ENCODE measurements around the gene GATA5. TPM values are rescaled to one million over a fixed set of nuclear protein-coding genes. Genes with fewer than 3 reads are reported as not detected.

The GATA5 gene
- total RNA-seq, 1 donor, result not detected

DNA sequence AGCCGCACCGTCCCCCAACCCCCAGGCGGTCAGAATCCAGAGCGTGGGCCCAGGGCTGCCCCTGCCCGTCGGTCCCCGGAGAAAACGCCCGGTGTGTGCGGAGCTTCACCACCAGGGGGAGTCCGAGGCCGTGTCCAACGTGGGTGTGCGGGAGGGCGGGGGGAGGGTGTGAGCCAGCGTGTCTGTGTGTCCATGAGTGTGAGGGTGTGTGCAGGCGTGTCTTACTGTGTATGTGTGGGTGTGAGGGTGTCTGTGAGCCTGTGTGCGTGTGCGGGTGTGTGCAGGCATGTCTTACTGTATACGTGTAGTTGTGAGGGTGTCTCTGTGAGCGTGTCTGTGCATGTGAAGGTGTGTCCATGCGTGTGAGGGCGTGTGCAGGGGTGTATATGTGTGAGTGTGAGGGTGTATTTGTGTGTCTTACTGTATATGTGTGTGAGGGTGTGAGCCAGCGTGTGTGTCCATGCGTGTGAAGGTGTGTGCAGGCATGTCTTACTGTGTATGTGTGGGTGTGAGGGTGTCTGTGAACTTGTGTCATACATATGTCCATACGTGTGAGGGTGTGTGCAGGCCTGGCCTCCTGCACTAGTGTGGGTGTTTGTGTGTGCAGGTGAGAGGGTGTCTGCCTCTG, 24.6 kb upstream of the GATA5 start:
- no peak overlapping the region for H3K4me3 ChIP-seq (ENCODE audit: low read depth, low read length)
- peak; percentile 53 for DNase-seq (ENCODE audit: low read depth)
- TF ChIP-seq, protein P1, sequence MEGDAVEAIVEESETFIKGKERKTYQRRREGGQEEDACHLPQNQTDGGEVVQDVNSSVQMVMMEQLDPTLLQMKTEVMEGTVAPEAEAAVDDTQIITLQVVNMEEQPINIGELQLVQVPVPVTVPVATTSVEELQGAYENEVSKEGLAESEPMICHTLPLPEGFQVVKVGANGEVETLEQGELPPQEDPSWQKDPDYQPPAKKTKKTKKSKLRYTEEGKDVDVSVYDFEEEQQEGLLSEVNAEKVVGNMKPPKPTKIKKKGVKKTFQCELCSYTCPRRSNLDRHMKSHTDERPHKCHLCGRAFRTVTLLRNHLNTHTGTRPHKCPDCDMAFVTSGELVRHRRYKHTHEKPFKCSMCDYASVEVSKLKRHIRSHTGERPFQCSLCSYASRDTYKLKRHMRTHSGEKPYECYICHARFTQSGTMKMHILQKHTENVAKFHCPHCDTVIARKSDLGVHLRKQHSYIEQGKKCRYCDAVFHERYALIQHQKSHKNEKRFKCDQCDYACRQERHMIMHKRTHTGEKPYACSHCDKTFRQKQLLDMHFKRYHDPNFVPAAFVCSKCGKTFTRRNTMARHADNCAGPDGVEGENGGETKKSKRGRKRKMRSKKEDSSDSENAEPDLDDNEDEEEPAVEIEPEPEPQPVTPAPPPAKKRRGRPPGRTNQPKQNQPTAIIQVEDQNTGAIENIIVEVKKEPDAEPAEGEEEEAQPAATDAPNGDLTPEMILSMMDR (IDR thresholded peaks at IDR 0.05; ENCODE audit: insufficient read depth, low read depth, low read length), result peak; percentile 82

DNA sequence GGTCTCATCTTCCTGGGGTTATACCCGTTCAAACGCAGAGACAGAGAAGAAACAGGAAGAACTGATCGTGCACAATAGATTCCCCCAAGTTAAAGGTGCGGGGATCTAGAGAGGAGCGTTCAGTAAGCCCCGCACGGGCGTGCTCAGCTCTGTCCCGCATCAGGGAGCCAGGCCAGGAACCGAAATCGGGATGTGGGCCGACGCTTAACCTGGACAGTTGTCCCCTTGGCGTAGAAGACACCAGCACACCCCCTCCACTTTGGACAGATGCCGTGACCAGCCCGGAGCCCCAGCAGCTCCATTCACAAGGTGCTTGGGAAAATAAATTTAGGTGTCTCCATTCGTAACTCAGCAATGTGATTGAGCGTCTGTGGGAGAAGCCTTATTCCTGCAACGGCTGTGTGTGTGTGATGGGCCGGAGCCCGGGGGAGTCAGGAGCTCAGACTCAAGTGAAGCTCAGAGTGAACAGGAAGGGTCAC, 24.0 kb upstream of the GATA5 start:
- DNase-seq (ENCODE audit: low read depth), result no peak
- no peak overlapping the region for H3K4me3 ChIP-seq (ENCODE audit: low read depth, low read length)
- TF ChIP-seq, protein P1 (IDR thresholded peaks at IDR 0.05; ENCODE audit: insufficient read depth, low read depth, low read length), result no peak

DNA sequence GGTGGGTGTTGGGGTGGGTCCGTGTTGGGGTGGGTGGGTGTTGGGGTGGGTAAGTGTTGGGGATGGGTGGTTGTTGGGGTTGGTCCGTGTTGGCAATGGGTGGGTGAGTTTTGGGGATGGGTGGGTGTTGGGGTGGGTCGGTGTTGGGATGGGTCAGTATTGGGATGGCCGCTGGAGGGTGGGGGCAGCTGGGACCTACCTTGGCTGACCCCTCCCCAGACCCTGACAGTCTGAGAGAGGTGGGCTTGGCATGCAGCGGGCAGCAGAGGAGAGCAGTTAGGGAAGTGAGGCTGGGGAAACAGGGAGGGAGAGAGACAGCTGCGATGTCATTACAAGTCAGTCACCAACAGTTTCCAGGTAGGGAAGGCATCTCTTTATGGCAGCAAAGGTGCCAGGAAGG, 23.1 kb upstream of the GATA5 start:
- no peak for DNase-seq (ENCODE audit: low read depth)
- TF ChIP-seq, protein P1 (IDR thresholded peaks at IDR 0.05; ENCODE audit: insufficient read depth, low read depth, low read length), result no peak

DNA sequence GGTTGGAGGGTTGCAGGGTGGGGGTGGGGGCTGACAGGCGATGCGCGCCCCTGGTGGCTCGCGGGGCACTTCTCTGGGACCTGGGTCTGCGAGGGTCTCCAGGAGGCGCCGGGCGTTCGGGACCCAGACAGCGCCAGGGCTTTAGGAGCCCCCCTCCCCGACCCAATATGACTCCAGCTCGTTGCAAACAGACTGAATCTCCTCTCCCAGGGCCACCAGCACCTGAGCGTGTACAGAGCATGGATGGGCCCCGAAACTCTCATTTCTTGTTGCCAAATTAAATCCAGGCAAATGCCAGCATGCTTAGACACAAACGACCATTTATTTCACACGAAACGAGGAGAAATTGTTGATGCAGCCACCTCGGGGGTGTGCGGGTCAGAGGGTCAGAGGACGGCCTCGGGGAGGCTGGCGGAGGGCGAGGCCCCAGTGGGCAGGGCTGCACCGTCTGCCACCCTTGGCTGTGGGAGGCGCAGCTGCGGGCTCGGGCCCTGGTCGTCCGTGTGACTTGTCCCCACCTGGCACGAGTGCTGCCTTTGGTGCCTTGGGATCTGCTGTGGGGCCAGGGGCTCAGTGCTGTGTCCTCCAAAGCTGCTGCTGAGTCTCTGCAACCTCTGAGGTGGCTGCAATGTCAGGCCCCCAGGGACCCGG, 20.9 kb upstream of the GATA5 start:
- no peak overlapping the region for H3K4me3 ChIP-seq (ENCODE audit: low read depth, low read length)
- TF ChIP-seq, protein P1 (IDR thresholded peaks at IDR 0.05; ENCODE audit: insufficient read depth, low read depth, low read length), result peak; percentile 53
- no peak for DNase-seq (ENCODE audit: low read depth)

More for the DNA sequence above, 23.1 kb upstream of the GATA5 start:
- no peak overlapping the region for H3K4me3 ChIP-seq (ENCODE audit: low read depth, low read length)

DNA sequence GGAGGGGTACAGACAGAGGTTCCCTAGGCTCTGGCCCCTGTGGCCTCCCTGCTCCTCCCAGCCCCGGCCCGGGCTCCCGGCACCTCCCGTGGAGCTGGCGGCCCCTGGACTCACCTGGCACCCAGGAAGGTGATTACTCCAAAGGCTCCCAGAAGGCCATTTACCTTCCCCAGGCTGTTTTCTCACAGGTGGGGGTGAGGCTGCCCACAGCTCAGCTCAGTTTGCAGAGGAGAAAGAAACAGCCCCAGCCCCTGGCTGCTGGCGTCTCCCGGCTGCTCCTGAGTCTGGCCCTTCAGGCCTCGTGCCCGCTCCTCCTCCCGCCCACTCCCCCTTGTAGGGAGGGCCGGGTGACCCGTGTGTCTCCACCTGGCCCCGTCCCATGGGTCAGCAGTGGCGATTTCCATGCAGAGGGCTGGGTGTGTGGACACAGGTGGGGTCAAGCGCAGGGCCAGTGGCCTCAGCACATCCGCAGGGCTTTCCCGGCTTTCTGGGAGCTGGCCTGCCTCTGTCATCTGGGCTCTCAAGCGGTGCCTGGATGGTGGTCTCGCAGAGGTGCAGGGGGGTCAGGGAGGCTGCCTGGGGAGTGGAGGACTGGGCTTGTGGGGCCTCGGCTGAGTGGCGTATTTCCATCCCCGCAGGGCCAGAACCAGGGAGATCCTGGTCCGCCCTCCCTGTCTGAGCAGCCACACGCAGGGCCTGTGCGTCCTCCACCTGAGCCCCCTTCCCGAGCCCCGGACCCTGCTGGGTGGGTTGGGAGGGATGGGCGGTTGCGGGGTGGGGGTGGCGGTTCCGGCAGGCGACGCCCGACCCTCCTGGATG, 20.2 kb upstream of the GATA5 start:
- DNase-seq (ENCODE audit: low read depth), result no peak
- H3K4me3 ChIP-seq (ENCODE audit: low read depth, low read length), result no peak overlapping the region
- TF ChIP-seq, protein P1 (IDR thresholded peaks at IDR 0.05; ENCODE audit: insufficient read depth, low read depth, low read length), result no peak

DNA sequence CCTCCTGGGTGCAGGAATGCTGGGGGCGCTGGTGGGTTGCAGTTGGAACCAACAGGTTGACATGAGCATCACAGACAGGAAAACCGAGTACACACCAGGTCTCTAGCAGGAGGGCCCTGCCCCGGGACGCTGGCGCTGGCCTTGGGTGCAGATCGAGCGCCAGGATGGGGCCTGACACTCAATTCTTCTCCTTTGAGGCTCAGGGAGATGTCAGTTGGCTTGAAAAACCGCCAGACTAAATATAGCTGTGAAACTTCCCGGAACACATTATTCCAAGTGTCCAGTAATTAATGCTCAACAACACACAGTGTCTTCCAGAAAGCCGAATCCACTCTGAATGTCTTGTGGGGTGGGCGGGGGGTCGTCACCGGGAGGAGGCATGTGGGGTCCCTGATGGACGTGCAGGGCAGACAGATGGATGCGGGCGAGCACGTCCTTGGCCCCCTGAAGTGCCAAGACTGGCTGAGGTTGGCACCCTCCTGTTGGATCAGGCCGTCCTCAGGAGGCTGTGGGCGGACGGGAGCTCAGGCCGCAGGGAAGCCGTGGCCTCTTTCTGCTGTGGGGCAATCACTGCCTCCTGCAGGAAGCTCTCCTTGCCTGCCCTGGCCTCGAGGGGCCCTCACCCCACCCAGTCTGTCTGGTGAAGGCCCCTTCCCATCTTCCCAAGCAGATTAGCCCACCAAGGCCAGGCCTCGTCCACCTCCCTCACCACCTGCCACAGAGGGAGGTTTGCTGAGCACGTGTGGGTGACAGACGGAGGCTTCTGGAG, 19.4 kb upstream of the GATA5 start:
- no peak for DNase-seq (ENCODE audit: low read depth)
- H3K4me3 ChIP-seq (ENCODE audit: low read depth, low read length), result no peak overlapping the region
- TF ChIP-seq, protein P1 (IDR thresholded peaks at IDR 0.05; ENCODE audit: insufficient read depth, low read depth, low read length), result no peak
